Muscle of leg (tissue), 9 donors: ENCODE data around the gene GLRB. TPM values are rescaled to one million over a fixed set of nuclear protein-coding genes. Genes with fewer than 3 reads are reported as not detected.

Experiments
- polyA plus RNA-seq, 8 donors: library from polyadenylated mRNA; unstranded; fragments of 120-200 nt; gene quantifications; one replicate each; pipeline versions ENCODE4 v1.2.1 to v1.2.3, GENCODE V29; 2013; ENCODE audit warnings: inconsistent platforms in 1 of 8, low replicate concordance in 1 of 8; ENCODE audit not compliant: insufficient read length in 8 of 8, insufficient read depth in 1 of 8
- total RNA-seq: library from RNA; stranded (reverse); fragments of 120-200 nt; gene quantifications from one replicate; pipeline ENCODE4 v1.2.4, GENCODE V29; 2013

GLRB gene
- total and polyA plus RNA-seq, 9 donors, result 3.9 to 8.9 (median 7.2) TPM

Other genes with a start within 250 kb of the GLRB start
- gene PDGFC, start 104.4 kb upstream of the GLRB start, total RNA-seq, result 34.6 TPM
- gene PDGFC, start 104.4 kb upstream of the GLRB start, polyA plus RNA-seq, result 10 to 100 TPM; 27.7 to 50.9 (median 34.2) TPM
- gene GRIA2, start 144.6 kb downstream of the GLRB start, total RNA-seq, result 5.3 TPM
- 1 to 10 TPM; 4.2 to 9.7 (median 6.0) TPM for gene GRIA2, start 144.6 kb downstream of the GLRB start, polyA plus RNA-seq